Smooth muscle cell (in vitro differentiated cells): ENCODE measurements around the gene MAP3K9. TPM values are rescaled to one million over a fixed set of nuclear protein-coding genes. Genes with fewer than 3 reads are reported as not detected.

Experiments
- DNase-seq: peaks from one replicate; lab custom pipeline; 2025; ENCODE audit not compliant: unreplicated experiment; lab: John Stamatoyannopoulos, UW
- H2AFZ ChIP-seq: fragments of 200-600 bp; sonication (generic); 2 replicates; pipeline ENCODE4 v1.6.0; 2016; ENCODE audit warnings: antibody characterized with exemption, low read depth, mild to moderate bottlenecking
- H3F3A ChIP-seq: fragments of 200-600 bp; sonication (generic); 2 replicates; pipeline ENCODE4 v1.6.0; 2017; ENCODE audit warnings: antibody characterized with exemption, low read depth
- H3K27ac ChIP-seq: fragments of 200-600 bp; sonication (generic); 2 replicates; pipeline ENCODE4 v1.5.1; 2016; ENCODE audit warnings: low read depth, mild to moderate bottlenecking
- H3K27me3 ChIP-seq: fragments of 200-600 bp; sonication (generic); 2 replicates; pipeline ENCODE4 v1.6.1; 2016; ENCODE audit warnings: low read depth, mild to moderate bottlenecking
- H3K36me3 ChIP-seq: fragments of 200-600 bp; sonication (generic); 2 replicates; pipeline ENCODE4 v1.5.1; 2016; ENCODE audit warnings: low read depth
- H3K4me1 ChIP-seq: fragments of 200-600 bp; sonication (generic); 2 replicates; pipeline ENCODE4 v1.5.1; 2016; ENCODE audit warnings: low read depth
- H3K4me2 ChIP-seq: fragments of 200-600 bp; sonication (generic); 2 replicates; pipeline ENCODE4 v1.6.0; 2016; ENCODE audit warnings: mild to moderate bottlenecking
- H3K4me3 ChIP-seq: fragments of 200-600 bp; sonication (generic); 2 replicates; pipeline ENCODE4 v1.5.1; 2016; ENCODE audit warnings: mild to moderate bottlenecking
- H3K79me2 ChIP-seq: fragments of 200-600 bp; sonication (generic); 2 replicates; pipeline ENCODE4 v1.6.0; 2016; ENCODE audit warnings: low read depth, mild to moderate bottlenecking
- H3K9ac ChIP-seq: fragments of 200-600 bp; sonication (generic); 2 replicates; pipeline ENCODE4 v1.6.0; 2016; ENCODE audit warnings: low read depth
- H3K9me3 ChIP-seq: fragments of 200-600 bp; sonication (generic); replicated peaks from 2 replicates; pipeline ENCODE4 v1.5.1; 2016; ENCODE audit warnings: low read depth
- H4K20me1 ChIP-seq: fragments of 200-600 bp; sonication (generic); 2 replicates; pipeline ENCODE4 v1.6.0; 2016; ENCODE audit warnings: low read depth
- CTCF ChIP-seq: fragments of 200-600 bp; sonication (generic); IDR thresholded peaks from 2 replicates; pipeline ENCODE4 v1.5.1; 2017; ENCODE audit warnings: borderline replicate concordance, mild to moderate bottlenecking, antibody characterized with exemption; ENCODE audit not compliant: insufficient read depth, poor library complexity, severe bottlenecking
- WGBS: methylation state at CpG from one replicate; pipeline ENCODE4 v1.1.7; 2016; ENCODE audit warnings: low lambda C conversion rate; 5-methylcytosine and 5-hydroxymethylcytosine counted together
- polyA plus RNA-seq: library from polyadenylated mRNA; unstranded; fragments of >200 nt; fragmentation: Nextera tagmentation; extraction: Ambion mirVana; gene quantifications from 2 replicates; pipeline ENCODE4 v1.2.1, GENCODE V29; 2016
- total RNA-seq: library from RNA; depleted of rRNA; stranded (reverse); fragments of >200 nt; gene quantifications from 2 replicates; pipeline ENCODE4 v1.2.3, GENCODE V29; 2014

MAP3K9 gene
- total and polyA plus RNA-seq, 2 experiments from 2014 or later: 0.22 to 2.4 TPM

GRCh38 chr14:70788898-70789297 is 20.4 kb downstream of the MAP3K9 start:
- Histone ChIP-seq H3F3A (no peaks in the 10 kb centered on the region), H2AFZ (no peak overlapping the region), H3K9ac (no peak overlapping the region), H4K20me1 (peaks cover 6% of the 10 kb centered on the region), H3K36me3 (no peaks in the 10 kb centered on the region), H3K79me2 (no peaks in the 10 kb centered on the region), H3K27me3 (no peaks in the 10 kb centered on the region), H3K27ac (no peak overlapping the region), H3K4me1 (no peaks in the 10 kb centered on the region), H3K9me3 (no peaks in the 10 kb centered on the region), H3K4me2 (no peak overlapping the region), H3K4me3 (no peak overlapping the region)
- DNase-seq: no peak
- WGBS: 78% methylated on average over 6 of the region's 6 CpGs
- no peak for TF ChIP-seq CTCF

- Histone ChIP-seq H3K4me1 (no peaks in the 10 kb centered on the region), H3K4me2 (no peak overlapping the region), H3F3A (no peaks in the 10 kb centered on the region), H3K79me2 (no peaks in the 10 kb centered on the region), H3K27me3 (no peaks in the 10 kb centered on the region), H3K27ac (no peak overlapping the region), H3K4me3 (no peak overlapping the region), H3K9ac (no peak overlapping the region), H3K9me3 (no peaks in the 10 kb centered on the region), H2AFZ (no peak overlapping the region), H4K20me1 (peaks cover 5% of the 10 kb centered on the region), H3K36me3 (no peaks in the 10 kb centered on the region)
- 96% methylated on average over 9 of the region's 9 CpGs for WGBS
- no peak for TF ChIP-seq CTCF
- no peak for DNase-seq
Measured at GRCh38 chr14:70785556-70785955, 23.8 kb downstream of the MAP3K9 start.

GRCh38 chr14:70784886-70785285 is 24.4 kb downstream of the MAP3K9 start:
- Histone ChIP-seq H3K4me3 (no peak overlapping the region), H3K27ac (no peak overlapping the region), H3K79me2 (no peaks in the 10 kb centered on the region), H3K36me3 (no peaks in the 10 kb centered on the region), H3K27me3 (no peaks in the 10 kb centered on the region), H4K20me1 (peaks cover 5% of the 10 kb centered on the region), H3F3A (no peaks in the 10 kb centered on the region), H3K9ac (no peak overlapping the region), H3K4me2 (no peak overlapping the region), H2AFZ (no peak overlapping the region), H3K9me3 (no peaks in the 10 kb centered on the region), H3K4me1 (no peaks in the 10 kb centered on the region)
- no peak for TF ChIP-seq CTCF
- no peak for DNase-seq
- WGBS: 84% methylated on average over 2 of the region's 2 CpGs

- no peak overlapping the region for H3K9ac ChIP-seq
- WGBS: 67% methylated on average over 2 of the region's 2 CpGs
- H3K9me3 ChIP-seq: no peaks in the 10 kb centered on the region
- peak overlapping the region; percentile 6 for H3K27ac ChIP-seq
- H3F3A ChIP-seq: no peaks in the 10 kb centered on the region
- no peaks in the 10 kb centered on the region for H3K4me1 ChIP-seq
- no peak overlapping the region for H2AFZ ChIP-seq
- no peaks in the 10 kb centered on the region for H3K79me2 ChIP-seq
- no peak overlapping the region for H3K4me2 ChIP-seq
- no peak for TF ChIP-seq CTCF
- H3K4me3 ChIP-seq: no peak overlapping the region
- H3K27me3 ChIP-seq: no peaks in the 10 kb centered on the region
- H4K20me1 ChIP-seq: peaks cover 5% of the 10 kb centered on the region
- DNase-seq: no peak
- no peaks in the 10 kb centered on the region for H3K36me3 ChIP-seq
Measured at GRCh38 chr14:70782361-70782760, 27.0 kb downstream of the MAP3K9 start.
